ENCODE results near the gene JAK1.

DNA sequence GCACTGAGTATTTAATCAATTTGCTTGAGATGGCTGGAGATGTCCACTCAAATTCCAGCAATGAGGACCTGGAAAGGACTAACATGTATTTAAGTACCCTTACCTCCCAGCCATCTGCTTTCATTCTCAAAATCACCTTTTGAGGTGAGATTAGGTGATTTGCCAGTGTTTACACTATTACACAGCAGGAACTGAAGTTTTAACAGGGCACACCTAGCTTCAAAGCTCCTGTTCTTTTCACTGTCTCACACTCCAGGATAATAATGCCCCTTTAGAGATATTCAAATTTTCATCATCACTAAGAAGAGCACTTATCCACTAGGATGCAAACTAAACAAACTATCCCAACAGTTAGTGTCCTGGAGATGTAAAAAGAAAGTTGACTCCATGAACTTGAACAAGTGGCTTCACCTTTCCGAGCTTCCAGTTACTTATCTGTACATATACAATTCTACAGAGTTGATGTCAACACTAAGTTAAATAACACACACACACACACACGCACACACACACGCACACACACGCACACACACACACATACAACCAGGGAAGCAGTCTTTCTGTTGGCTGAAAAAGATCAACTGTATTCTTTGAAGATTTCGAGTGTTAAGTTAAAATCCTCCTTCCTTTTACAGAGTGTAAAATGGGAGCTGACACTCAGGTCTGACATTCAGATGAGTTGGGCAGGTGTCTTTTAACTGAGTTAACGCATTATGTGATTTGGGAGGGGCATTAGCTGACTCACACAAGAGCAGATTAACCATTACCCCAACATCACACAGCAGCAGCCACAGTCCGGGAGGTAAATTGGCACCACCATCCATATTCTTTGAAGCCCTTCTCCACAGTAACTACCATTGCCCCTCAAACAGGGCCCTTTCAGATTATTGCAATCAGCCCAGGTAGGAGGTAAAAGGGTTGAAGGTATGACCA lies 15.5 kb upstream of the JAK1 start:
- no peak for TF ChIP-seq SP1 (CRISPR knock-in tag; conservative IDR thresholded peaks at IDR 0.05)
- TF ChIP-seq, protein P1, sequence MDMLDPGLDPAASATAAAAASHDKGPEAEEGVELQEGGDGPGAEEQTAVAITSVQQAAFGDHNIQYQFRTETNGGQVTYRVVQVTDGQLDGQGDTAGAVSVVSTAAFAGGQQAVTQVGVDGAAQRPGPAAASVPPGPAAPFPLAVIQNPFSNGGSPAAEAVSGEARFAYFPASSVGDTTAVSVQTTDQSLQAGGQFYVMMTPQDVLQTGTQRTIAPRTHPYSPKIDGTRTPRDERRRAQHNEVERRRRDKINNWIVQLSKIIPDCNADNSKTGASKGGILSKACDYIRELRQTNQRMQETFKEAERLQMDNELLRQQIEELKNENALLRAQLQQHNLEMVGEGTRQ (CRISPR knock-in tag; IDR thresholded peaks at IDR 0.05): no peak
- TF ChIP-seq, protein P2, sequence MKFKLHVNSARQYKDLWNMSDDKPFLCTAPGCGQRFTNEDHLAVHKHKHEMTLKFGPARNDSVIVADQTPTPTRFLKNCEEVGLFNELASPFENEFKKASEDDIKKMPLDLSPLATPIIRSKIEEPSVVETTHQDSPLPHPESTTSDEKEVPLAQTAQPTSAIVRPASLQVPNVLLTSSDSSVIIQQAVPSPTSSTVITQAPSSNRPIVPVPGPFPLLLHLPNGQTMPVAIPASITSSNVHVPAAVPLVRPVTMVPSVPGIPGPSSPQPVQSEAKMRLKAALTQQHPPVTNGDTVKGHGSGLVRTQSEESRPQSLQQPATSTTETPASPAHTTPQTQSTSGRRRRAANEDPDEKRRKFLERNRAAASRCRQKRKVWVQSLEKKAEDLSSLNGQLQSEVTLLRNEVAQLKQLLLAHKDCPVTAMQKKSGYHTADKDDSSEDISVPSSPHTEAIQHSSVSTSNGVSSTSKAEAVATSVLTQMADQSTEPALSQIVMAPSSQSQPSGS (CRISPR knock-in tag; IDR thresholded peaks at IDR 0.05; ENCODE audit: borderline replicate concordance, low read depth): no peak
- TF ChIP-seq, protein P3, sequence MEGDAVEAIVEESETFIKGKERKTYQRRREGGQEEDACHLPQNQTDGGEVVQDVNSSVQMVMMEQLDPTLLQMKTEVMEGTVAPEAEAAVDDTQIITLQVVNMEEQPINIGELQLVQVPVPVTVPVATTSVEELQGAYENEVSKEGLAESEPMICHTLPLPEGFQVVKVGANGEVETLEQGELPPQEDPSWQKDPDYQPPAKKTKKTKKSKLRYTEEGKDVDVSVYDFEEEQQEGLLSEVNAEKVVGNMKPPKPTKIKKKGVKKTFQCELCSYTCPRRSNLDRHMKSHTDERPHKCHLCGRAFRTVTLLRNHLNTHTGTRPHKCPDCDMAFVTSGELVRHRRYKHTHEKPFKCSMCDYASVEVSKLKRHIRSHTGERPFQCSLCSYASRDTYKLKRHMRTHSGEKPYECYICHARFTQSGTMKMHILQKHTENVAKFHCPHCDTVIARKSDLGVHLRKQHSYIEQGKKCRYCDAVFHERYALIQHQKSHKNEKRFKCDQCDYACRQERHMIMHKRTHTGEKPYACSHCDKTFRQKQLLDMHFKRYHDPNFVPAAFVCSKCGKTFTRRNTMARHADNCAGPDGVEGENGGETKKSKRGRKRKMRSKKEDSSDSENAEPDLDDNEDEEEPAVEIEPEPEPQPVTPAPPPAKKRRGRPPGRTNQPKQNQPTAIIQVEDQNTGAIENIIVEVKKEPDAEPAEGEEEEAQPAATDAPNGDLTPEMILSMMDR (IDR thresholded peaks at IDR 0.05): no peak
- TF ChIP-seq, protein P4, sequence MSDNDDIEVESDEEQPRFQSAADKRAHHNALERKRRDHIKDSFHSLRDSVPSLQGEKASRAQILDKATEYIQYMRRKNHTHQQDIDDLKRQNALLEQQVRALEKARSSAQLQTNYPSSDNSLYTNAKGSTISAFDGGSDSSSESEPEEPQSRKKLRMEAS (CRISPR knock-in tag; IDR thresholded peaks at IDR 0.05): no peak
- TF ChIP-seq, protein P5, sequence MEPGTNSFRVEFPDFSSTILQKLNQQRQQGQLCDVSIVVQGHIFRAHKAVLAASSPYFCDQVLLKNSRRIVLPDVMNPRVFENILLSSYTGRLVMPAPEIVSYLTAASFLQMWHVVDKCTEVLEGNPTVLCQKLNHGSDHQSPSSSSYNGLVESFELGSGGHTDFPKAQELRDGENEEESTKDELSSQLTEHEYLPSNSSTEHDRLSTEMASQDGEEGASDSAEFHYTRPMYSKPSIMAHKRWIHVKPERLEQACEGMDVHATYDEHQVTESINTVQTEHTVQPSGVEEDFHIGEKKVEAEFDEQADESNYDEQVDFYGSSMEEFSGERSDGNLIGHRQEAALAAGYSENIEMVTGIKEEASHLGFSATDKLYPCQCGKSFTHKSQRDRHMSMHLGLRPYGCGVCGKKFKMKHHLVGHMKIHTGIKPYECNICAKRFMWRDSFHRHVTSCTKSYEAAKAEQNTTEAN (CRISPR knock-in tag; IDR thresholded peaks at IDR 0.05): no peak

Measured in WTC11 (cell line).